Stimulated activated CD8-positive, alpha-beta memory T cell treated with anti-CD3 and anti-CD28 coated beads, Interleukin-15, amount 100 ng/mL, for 4 hours (primary cell): ENCODE data around the gene PLA2G4F.

Source experiments
- DNase-seq, 2 donors: peaks; one replicate each; pipeline ENCODE4 v3.0.0-alpha.2; 2020; ENCODE audit warnings: low read depth in 2 of 2

PLA2G4F gene, protein sequence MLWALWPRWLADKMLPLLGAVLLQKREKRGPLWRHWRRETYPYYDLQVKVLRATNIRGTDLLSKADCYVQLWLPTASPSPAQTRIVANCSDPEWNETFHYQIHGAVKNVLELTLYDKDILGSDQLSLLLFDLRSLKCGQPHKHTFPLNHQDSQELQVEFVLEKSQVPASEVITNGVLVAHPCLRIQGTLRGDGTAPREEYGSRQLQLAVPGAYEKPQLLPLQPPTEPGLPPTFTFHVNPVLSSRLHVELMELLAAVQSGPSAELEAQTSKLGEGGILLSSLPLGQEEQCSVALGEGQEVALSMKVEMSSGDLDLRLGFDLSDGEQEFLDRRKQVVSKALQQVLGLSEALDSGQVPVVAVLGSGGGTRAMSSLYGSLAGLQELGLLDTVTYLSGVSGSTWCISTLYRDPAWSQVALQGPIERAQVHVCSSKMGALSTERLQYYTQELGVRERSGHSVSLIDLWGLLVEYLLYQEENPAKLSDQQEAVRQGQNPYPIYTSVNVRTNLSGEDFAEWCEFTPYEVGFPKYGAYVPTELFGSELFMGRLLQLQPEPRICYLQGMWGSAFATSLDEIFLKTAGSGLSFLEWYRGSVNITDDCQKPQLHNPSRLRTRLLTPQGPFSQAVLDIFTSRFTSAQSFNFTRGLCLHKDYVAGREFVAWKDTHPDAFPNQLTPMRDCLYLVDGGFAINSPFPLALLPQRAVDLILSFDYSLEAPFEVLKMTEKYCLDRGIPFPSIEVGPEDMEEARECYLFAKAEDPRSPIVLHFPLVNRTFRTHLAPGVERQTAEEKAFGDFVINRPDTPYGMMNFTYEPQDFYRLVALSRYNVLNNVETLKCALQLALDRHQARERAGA

DNA sequence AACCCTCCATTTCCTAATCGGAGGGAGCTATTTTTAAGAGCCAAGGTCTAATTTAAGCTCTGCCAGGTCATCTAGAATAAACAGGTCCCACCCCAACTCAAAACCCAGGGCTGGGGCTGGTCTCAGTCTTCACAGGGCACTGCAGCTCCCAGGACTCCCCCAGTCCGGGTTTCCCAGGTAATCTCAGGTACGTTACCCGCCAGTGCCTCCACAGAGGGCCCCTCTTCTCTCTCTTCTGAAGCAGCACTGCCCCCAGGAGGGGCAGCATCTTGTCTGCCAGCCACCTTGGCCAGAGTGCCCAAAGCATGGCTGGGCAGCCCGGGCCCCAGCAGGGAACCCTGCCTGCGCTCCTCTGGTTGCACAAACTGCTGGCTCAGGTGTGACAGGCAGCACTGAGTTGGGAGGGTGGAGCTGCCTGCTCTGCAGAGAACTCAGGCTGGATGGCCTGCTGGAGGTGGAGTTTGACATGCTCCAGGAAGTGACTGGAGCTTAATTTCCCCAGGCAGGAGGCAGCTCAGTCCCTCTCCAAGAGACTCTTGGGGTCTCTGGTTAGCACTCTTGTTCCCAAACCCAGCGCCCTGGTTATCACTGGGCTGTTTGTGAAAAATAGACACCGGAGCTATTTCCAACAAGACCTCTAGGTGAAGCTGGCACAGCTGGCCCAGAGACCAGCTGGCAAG lies at the start of gene PLA2G4F:
PLA2G4F (minus strand) TSS at position 394 of the 680 bp plus-strand sequence; CDS start at position 307, 87 bp downstream.
- no peak for DNase-seq

DNA sequence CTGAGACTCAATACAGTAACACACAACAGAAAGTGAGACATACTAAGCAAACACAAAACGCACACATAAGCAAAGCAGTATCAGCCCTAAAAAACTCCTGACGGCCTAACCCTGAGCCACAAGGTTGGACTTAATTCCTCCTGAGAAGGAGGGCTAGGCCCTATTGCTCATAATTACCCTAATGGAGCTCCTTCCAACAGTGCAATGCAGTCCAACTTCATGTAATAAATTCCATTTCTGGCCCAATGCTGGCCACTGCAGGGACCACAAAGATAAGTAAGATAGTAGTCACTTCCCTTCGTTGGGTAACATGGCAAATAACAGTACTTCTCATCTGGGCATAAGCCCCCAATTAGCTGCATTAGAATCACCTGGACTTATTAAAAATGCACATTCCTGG lies 47.5 kb upstream of the PLA2G4F start:
- DNase-seq, result no peak

DNA sequence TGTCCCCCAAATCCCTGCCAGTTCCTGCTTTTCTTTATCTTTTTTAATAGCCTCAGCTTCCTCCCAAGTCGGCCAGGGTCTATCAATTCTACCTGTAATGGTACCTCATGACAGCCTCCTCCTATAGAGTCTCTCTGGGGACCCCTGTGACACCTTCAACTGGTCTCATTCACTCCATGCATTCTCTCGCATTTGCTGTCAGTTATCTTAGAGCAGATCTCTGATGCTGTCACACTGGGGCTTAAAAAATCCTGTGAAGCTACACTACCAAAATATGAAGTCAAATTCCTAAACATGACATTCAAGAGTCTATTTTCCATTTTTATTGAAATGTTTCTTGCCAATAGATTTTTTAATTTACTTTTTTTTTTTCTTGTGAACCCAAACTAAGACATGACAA lies 46.2 kb upstream of the PLA2G4F start:
- no peak for DNase-seq

DNA sequence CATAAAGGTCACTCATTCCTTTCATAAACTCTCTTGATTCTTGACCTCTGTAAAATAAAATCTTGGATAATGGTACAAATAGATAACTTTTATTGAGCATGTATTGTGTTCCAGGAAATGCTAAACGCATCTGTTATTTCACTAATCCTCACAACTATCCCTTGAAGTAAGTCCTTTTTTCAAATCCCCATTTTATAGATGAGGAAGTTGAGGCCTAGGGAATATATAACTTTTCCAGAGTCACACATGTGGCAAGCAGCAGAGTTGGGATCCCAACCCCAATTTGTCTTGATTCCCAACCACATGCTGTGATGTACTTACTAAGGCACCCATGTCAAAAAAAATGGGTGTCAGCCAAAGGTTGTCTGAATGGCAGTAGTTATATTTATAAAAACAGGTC lies 45.4 kb upstream of the PLA2G4F start:
- no peak for DNase-seq

DNA sequence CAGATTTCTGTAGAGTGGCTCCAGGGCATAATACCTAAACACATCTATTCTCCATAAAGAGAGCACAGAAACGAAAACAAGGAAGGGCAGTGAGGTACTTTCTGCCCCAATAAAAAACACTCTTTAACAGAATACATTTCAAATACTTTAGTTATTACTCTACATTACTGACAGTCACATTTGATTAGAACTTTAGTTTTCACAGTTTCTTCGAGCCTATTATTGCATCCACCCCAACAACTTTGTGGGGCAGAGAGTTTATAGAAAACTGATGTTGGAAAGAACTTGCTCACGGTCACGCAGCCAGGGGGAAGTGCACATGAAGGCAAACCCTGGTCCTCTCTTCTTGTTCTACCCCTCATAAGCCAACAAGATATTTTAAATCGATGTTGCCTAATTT lies 42.7 kb upstream of the PLA2G4F start:
- DNase-seq, result no peak

DNA sequence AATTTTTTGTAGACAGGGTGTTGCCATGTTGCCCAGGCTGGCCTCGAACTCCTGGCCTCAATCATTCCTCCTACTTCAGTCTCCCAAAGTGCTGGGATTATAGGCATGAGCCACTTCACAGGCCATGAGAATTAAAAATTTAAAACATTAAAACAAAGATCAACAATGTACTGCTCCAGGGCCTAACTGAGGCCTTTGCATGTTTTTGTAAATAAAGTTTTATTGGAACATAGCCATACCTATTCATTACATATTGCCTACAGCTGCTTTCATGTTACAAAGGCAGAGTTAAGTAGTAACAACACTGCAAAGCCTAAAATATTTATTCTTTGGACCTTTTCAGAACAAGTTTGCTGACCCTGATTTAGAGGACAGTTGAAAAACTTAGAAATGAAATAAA lies 42.1 kb upstream of the PLA2G4F start:
- no peak for DNase-seq

DNA sequence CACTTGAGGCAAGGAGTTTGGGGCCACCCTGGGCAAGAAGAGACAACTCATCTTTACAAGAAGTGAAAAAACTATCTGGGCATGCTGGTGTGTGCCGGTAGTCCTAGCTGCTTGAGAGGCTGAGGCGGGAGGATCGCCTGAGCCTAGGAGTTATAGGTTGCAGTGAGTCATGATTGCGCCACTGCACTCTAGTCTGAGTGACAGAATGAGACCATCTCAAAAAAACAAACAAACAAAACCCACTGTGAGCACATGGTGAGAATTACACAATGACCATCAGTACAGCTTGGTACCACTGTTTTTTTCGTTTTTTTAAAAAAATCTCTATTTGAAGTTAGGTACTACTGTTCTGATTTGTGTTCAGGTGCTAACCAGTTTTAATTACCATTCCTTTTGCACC lies 38.1 kb upstream of the PLA2G4F start:
- no peak for DNase-seq

DNA sequence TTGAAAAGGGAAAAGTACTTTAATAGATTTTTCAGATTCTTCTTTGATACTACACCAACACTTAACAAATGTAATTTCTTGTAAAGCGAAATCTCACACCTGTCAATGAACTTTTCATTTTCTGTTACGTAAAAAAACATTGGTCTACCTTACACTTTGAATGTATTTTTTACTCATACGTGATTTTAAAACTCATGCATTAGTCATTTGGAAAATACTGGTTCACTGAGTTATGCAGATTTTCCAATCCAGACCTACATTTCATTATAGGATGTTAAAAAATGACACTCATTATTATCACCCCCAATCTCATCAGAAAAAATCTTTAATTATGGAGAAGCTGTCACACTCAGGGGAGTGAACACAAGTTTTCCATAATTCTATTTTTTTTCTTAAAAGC lies 36.9 kb upstream of the PLA2G4F start:
- no peak for DNase-seq

DNA sequence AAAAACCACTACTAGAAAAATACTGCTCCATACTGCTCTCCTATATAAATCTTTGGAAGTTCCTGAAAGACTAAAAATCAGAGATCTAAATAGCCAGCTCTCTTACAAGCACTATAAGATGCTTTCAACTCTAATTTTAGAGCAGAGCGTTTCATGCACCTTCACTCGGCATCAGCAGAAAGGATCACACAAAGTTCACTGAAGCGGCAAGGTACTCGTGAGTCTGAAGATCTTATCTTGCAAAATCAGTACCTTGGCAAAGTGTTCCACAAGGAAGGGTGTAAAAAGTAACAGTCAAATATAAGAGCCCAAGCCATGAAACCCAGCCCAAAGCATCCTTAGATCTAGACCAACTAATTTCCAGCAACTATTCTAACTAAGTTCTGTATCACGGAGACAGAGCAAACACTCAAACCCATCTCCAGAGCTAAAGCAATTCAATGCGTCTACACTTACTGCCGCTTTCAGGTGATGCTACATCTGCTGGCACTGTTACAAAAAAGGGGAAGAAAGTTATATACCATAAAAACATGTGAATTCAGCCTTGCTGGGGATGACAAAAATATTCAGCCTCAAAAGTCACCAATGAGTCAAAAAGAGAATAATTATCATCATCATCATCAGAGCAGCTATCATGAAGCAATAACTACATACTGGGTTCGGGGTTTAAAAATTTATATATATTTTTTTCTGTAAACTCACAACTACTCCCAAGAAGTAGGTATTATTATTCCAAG lies 35.3 kb upstream of the PLA2G4F start:
- DNase-seq, result no peak

DNA sequence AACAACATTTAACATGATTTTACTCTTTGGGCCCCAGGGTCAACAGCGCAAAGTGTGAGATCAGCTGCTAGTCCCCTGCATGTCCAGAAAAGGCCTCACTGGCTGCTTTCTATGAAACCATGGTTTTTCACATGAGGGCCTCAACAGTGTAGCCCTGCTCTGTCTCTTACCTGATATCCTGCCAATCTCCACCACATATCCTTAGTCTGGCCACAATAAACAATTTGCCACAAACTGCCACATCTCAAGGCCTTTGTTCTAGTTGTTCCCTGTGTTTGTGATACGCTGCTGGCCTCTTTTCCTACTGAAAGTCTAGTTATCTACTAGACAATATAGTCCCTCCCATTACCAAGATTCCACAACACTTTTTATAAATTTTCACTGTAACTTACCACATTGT lies 33.9 kb upstream of the PLA2G4F start:
- no peak for DNase-seq

DNA sequence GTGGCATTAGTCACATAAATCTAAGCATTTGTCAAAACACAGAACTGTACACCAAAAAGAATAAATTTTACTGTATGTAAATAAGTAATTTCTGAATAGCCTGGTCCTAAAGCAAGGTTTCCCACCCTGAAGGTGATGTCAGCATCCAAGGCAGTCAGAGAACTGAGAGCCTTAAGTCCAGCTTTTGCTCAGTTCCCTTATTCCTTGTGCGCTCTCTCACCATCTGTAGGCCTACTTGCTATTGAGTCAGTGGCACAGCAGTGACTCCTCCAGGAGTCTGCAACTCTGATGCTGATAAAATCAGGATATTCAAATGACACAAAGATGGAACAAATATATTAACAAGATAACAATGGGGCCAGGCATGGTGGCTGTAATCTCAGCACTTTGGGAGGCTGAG lies 29.4 kb upstream of the PLA2G4F start:
- DNase-seq, result no peak

DNA sequence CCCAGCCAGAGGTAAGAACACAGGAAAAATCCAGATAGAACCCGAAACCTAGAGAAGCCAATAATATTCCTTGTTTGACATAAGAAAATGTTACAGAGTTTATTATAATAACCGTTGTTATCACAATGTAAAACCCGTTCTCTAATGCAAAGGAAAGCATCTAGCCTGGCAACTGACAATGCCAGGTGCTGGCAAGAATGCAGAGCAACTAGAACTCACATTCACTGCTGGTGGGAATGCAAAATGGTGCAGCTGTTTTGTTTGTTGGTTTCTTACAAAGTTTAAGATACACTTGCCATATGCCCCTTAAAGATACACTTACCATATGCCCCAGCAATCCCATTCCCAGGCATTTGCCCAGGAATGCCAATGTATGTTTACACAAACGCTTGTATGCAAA lies 28.3 kb upstream of the PLA2G4F start:
- no peak for DNase-seq

DNA sequence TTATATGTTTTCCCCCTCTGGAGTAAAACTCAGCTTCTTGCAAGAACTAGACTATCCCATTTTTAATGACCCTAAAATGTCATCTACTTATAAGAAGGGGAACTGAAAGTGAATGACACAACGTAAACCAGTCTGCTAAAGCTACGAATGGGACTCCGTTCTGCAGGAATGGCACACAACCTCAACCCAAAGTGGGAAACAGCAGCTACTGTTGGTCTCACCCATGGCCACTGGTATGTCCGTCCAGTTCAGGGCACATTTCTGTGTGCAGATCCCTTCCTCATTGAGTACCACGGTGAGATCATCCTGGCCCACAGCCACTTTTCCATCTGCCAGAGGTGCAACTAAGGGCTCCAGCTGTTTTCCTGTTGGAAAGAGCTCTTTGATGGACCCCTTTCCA lies 27.9 kb upstream of the PLA2G4F start:
- DNase-seq, result no peak

DNA sequence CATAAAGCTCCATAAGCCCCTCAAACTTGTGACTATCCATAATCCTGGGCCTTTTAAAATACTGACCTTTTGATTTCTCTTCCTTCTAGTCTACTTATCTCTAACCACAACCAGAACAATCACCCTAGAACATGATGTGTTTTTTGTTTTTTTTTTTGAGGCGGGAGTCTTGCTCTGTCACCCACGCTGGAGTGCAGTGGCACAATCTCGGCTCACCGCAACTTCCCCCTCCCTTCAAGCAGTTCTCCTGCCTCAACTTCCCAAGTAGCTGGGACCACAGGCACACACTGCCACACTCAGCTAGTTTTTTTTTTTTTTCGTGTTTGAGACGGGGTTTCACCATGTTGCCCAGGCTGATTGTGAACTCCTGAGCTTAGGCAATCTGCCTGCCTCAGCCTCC lies 26.5 kb upstream of the PLA2G4F start:
- DNase-seq, result no peak

DNA sequence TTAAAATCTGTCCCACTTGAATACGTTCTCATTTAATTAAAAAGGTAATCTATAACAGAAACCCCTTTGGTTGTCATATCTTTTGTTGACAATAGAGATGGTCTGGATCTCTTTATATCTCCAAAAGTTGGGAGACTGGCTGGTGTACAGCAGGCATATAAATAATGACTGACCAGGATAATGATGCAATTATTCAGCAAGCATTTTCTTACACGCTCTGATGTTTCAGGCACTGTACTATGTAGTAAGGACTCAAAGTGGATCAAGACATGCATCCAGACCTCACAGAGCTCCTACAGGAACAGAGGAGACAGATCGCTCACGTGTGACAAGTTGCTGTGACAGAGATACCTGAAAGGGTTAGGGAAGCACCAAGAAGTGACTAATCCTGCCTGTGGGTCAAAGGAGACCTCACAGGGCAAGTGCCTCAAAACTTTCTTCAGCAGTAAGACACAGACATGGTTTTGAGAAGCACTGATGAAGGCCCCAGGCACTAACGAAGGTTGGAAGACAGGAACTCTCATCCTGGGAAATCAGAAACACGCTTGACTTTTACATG lies 26.0 kb upstream of the PLA2G4F start:
- no peak for DNase-seq

DNA sequence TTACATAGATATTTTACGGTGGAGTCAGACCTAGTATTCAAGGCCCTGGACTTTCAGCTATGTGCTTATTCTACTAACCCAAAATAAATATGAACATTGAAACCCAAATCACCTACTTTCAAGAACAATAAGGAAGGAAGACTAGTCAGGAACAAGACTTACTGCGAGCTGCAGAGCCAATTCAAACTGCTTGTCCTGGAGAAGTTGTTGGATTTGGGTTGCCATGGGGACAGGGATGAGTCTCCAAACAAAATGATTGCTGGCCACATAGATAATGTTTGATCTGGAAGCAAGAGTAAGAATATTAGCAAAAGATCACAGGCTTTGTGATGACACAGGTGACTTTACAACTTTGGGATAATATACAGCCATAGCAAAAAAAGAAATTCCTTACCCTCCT lies 21.6 kb upstream of the PLA2G4F start:
- no peak for DNase-seq

DNA sequence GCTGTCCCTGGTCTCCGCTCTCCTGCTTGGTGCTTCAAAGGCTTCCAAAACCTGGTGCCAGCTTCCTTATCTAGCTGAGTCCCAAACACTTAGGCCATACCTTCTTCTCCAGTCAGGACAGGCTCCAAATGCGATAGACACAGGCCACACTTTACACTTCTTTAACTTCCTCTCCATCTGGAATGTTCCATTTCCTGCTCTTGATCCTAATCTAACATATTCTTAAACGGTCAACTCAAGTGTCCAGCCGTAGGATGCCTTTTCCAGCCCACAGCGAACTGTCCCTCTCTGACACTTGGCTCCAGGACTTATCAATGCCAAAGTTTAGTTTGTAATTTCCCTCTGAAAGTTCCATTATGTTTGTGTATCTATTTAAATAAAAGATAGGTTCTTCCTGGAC lies 19.2 kb upstream of the PLA2G4F start:
- DNase-seq, result no peak

DNA sequence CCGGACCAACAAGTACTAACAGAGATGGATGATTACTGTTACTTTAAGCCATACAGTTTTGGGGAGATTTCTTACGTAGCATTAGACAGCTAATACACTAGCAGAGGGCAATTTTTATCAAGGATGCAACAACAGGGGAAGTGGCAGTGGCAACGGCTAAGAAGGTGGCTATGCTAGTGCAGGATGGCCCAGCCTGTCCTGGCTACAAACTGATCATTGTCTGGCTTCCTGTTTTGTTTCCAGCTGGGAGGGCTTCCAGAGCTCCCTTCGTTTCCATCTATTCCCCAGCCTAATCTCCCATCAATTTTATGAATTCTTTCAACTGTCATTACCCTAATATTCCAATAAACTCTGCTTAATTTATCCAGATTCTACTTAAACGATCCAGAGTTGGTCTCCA lies 16.0 kb upstream of the PLA2G4F start:
- no peak for DNase-seq

DNA sequence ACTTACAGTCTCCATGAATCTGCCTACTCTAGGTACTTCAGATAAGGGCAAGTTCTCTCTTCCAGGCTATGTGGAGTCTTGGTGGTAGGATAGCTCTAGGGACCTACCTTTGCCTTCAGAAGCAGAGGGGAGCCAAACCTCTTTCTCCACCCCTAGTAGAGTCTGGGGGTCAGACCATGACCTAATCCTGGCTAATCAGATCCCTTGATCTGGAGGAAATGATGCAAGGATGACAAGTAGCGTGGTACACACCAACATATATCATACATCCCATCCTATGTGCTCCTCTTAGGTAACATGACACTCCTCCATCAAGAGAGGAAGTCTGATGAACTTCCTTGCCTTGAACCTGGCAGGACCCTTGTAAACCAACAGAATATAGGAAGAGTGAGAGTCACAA lies 15.4 kb upstream of the PLA2G4F start:
- no peak for DNase-seq

DNA sequence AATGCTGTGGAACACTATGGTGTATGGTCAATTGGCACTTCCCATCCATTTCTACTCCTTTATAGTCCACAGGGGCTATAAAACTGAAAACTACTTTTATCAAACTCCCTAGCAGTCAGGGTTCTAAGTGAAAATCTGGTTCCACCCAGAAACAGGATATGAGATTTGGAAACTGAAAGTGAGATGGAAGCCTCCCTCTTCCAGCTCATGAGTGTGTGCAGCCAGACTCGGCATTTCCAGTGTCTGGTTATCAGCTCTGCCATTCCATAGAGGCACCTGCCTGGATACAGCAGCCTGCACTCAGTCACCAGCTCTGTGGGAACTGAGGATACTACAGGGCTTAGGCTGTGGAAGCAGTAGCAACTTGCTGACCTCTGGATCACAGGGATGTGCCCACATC lies 14.7 kb upstream of the PLA2G4F start:
- no peak for DNase-seq

DNA sequence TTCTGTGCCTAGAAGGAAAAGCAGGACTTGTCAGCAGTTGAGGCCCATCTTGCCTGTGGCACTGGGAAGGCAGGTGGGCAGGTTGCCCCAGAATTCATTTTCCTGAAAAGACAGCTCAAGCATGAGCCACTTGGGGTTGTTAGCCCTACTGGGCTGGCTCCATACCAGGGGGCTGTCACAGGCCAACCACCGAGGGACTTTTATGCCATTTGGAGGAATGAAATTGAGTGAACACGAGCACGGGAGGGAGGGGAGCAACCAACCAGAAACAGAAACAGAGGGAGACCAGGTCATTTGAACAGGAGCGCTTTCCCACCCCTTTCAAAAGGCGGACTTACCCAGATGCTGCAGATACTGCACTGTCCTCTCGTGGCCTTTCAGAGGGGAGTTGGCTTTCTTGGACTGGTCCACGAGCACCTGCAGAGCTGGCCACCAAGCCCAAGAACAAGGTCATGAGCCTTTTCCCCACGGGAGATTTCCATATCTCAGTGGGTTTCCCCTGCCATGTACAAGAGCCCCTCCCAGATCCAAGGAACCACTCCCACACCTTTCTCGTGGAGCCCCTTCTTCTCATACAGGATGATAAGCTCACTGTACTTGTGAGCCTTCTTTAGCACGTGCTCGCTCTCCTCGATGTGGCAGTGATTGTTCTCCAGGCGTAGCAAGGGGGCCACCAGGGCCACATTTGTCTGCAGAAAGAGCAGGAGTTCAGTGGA lies 9.9 kb upstream of the PLA2G4F start:
- DNase-seq, result no peak
